HEK293 (cell line): Measurements from ENCODE around the gene UCKL1.

Experiments
- FEZF1 ChIP-seq: fragments of 450-650 bp; formaldehyde crosslinking; IDR thresholded peaks from 2 replicates; pipeline ENCODE4 v1.5.1; 2016; ENCODE audit warnings: missing biosample characterization, missing genetic modification characterization
- HOXC10 ChIP-seq: sonication (generic); formaldehyde crosslinking; IDR thresholded peaks from 2 replicates; pipeline ENCODE4 v1.8.1; 2023; ENCODE audit warnings: mild to moderate bottlenecking, missing genetic modification reagents
- IKZF3 ChIP-seq: fragments of 450-650 bp; IDR thresholded peaks from 2 replicates; pipeline ENCODE4 v1.5.0; 2018; ENCODE audit warnings: missing biosample characterization, mild to moderate bottlenecking, missing genetic modification characterization, moderate library complexity
- INSM2 ChIP-seq: fragments of 450-650 bp; formaldehyde crosslinking; IDR thresholded peaks from 2 replicates; pipeline ENCODE4 v1.5.1; 2016; ENCODE audit warnings: missing biosample characterization, missing genetic modification characterization
- KLF16 ChIP-seq: fragments of 450-650 bp; formaldehyde crosslinking; IDR thresholded peaks from 2 replicates; pipeline ENCODE4 v1.5.1; 2017; ENCODE audit warnings: missing biosample characterization, missing genetic modification characterization
- KLF7 ChIP-seq: fragments of 450-650 bp; formaldehyde crosslinking; IDR thresholded peaks from 2 replicates; pipeline ENCODE4 v1.5.1; 2016; ENCODE audit warnings: missing biosample characterization, missing genetic modification characterization, borderline replicate concordance
- KLF9 ChIP-seq: fragments of 450-650 bp; formaldehyde crosslinking; IDR thresholded peaks from 2 replicates; pipeline ENCODE4 v1.5.1; 2016; ENCODE audit warnings: missing biosample characterization, missing genetic modification characterization, low read depth
- PRDM1 ChIP-seq: fragments of 450-650 bp; formaldehyde crosslinking; IDR thresholded peaks from 2 replicates; pipeline ENCODE4; 2016; ENCODE audit warnings: missing biosample characterization, missing genetic modification characterization
- RBAK ChIP-seq: fragments of 450-650 bp; formaldehyde crosslinking; IDR thresholded peaks from 2 replicates; pipeline ENCODE4 v1.5.1; 2016; ENCODE audit warnings: missing biosample characterization, missing genetic modification characterization
- SCRT1 ChIP-seq: fragments of 450-650 bp; formaldehyde crosslinking; IDR thresholded peaks from 2 replicates; pipeline ENCODE4 v1.5.1; 2016; ENCODE audit warnings: missing biosample characterization, missing genetic modification characterization, borderline replicate concordance
- WT1 ChIP-seq: fragments of 450-650 bp; formaldehyde crosslinking; IDR thresholded peaks from 2 replicates; pipeline ENCODE4 v1.5.1; 2016; ENCODE audit warnings: missing biosample characterization, missing genetic modification characterization
- ZBTB7A ChIP-seq: fragments of 450-650 bp; formaldehyde crosslinking; IDR thresholded peaks from 2 replicates; pipeline ENCODE4 v1.5.1; 2016; ENCODE audit warnings: low read depth, missing biosample characterization, missing genetic modification characterization
- ZNF239 ChIP-seq: fragments of 450-650 bp; formaldehyde crosslinking; IDR thresholded peaks from 2 replicates; pipeline ENCODE4 v1.5.1; 2016; ENCODE audit warnings: missing biosample characterization, missing genetic modification characterization
- ZNF24 ChIP-seq: fragments of 450-650 bp; formaldehyde crosslinking; IDR thresholded peaks from 2 replicates; pipeline ENCODE4 v1.5.1; 2016; ENCODE audit warnings: missing biosample characterization, missing genetic modification characterization
- ZNF366 ChIP-seq: fragments of 450-650 bp; formaldehyde crosslinking; conservative IDR thresholded peaks from 2 replicates; pipeline ENCODE4 v1.5.1; 2016; ENCODE audit warnings: missing biosample characterization, missing genetic modification characterization
- ZNF473 ChIP-seq: fragments of 450-650 bp; formaldehyde crosslinking; IDR thresholded peaks from 2 replicates; pipeline ENCODE4 v1.5.1; 2017; ENCODE audit warnings: missing biosample characterization, missing genetic modification characterization
- ZNF623 ChIP-seq: fragments of 450-650 bp; formaldehyde crosslinking; IDR thresholded peaks from 2 replicates; pipeline ENCODE4 v1.5.1; 2016; ENCODE audit warnings: missing biosample characterization, missing genetic modification characterization
- ZNF660 ChIP-seq: fragments of 450-650 bp; IDR thresholded peaks from 2 replicates; pipeline ENCODE4 v1.5.1; 2018; ENCODE audit warnings: missing biosample characterization, mild to moderate bottlenecking, missing genetic modification characterization
- ZNF701 ChIP-seq: fragments of 450-650 bp; formaldehyde crosslinking; IDR thresholded peaks from 2 replicates; pipeline ENCODE4 v1.5.1; 2016; ENCODE audit warnings: missing biosample characterization, missing genetic modification characterization
- ZNF768 ChIP-seq: fragments of 450-650 bp; formaldehyde crosslinking; IDR thresholded peaks from 2 replicates; pipeline ENCODE4 v1.5.1; 2018; ENCODE audit warnings: missing biosample characterization, mild to moderate bottlenecking, missing genetic modification characterization
- ZSCAN30 ChIP-seq: fragments of 450-650 bp; IDR thresholded peaks from 2 replicates; pipeline ENCODE4 v1.5.1; 2018; ENCODE audit warnings: missing biosample characterization, mild to moderate bottlenecking, missing genetic modification characterization, moderate library complexity
- ZXDB ChIP-seq: fragments of 450-650 bp; formaldehyde crosslinking; IDR thresholded peaks from 2 replicates; pipeline ENCODE4 v1.5.1; 2016; ENCODE audit warnings: missing biosample characterization, missing genetic modification characterization
- TF ChIP-seq, protein P1 (sequence below): fragments of 450-650 bp; formaldehyde crosslinking; IDR thresholded peaks from 2 replicates; pipeline ENCODE4 v1.5.1; 2016; ENCODE audit warnings: missing biosample characterization, missing genetic modification characterization
- TF ChIP-seq, protein P2 (sequence below): fragments of 450-650 bp; formaldehyde crosslinking; IDR thresholded peaks from 2 replicates; pipeline ENCODE4 v1.5.0; 2017; ENCODE audit warnings: missing biosample characterization, missing genetic modification characterization, borderline replicate concordance
- TF ChIP-seq, protein P3 (sequence below): fragments of 450-650 bp; formaldehyde crosslinking; IDR thresholded peaks from 2 replicates; pipeline ENCODE4 v1.5.1; 2016; ENCODE audit warnings: missing biosample characterization, missing genetic modification characterization
- TF ChIP-seq, protein P4 (sequence below): fragments of 450-650 bp; formaldehyde crosslinking; IDR thresholded peaks from 2 replicates; pipeline ENCODE4 v1.5.1; 2016; ENCODE audit warnings: missing biosample characterization, missing genetic modification characterization

UCKL1 gene

GRCh38 chr20:63955827-63956663, at the start of gene UCKL1 (continued):
- TF ChIP-seq, protein P1, sequence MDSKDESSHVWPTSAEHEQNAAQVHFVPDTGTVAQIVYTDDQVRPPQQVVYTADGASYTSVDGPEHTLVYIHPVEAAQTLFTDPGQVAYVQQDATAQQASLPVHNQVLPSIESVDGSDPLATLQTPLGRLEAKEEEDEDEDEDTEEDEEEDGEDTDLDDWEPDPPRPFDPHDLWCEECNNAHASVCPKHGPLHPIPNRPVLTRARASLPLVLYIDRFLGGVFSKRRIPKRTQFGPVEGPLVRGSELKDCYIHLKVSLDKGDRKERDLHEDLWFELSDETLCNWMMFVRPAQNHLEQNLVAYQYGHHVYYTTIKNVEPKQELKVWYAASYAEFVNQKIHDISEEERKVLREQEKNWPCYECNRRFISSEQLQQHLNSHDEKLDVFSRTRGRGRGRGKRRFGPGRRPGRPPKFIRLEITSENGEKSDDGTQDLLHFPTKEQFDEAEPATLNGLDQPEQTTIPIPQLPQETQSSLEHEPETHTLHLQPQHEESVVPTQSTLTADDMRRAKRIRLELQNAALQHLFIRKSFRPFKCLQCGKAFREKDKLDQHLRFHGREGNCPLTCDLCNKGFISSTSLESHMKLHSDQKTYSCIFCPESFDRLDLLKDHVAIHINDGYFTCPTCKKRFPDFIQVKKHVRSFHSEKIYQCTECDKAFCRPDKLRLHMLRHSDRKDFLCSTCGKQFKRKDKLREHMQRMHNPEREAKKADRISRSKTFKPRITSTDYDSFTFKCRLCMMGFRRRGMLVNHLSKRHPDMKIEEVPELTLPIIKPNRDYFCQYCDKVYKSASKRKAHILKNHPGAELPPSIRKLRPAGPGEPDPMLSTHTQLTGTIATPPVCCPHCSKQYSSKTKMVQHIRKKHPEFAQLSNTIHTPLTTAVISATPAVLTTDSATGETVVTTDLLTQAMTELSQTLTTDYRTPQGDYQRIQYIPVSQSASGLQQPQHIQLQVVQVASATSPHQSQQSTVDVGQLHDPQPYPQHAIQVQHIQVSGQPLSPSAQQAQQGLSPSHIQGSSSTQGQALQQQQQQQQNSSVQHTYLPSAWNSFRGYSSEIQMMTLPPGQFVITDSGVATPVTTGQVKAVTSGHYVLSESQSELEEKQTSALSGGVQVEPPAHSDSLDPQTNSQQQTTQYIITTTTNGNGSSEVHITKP (tag by site-specific recombination): peak; percentile 94
- TF ChIP-seq ZNF24 (tag by site-specific recombination): peak; percentile 14; the same call in 1 of the 2 replicates
- TF ChIP-seq ZNF701 (tag by site-specific recombination): no peak
- no peak for TF ChIP-seq ZNF660 (tag by site-specific recombination)
- peak; percentile 66; the same call in 1 of the 2 replicates for TF ChIP-seq KLF9
- peak; percentile 20; the same call in 1 of the 2 replicates for TF ChIP-seq ZSCAN30 (tag by site-specific recombination)
- TF ChIP-seq ZNF366: no peak
- TF ChIP-seq ZNF473 (tag by site-specific recombination): no peak
- no peak for TF ChIP-seq INSM2 (tag by site-specific recombination)
- TF ChIP-seq ZNF768 (tag by site-specific recombination): no peak
- no peak for TF ChIP-seq SCRT1 (tag by site-specific recombination)
- no peak for TF ChIP-seq IKZF3
- TF ChIP-seq ZBTB7A (tag by site-specific recombination): no peak; the same call in 1 of the 2 replicates
- TF ChIP-seq RBAK: no peak
- TF ChIP-seq FEZF1: no peak; the same call in 1 of the 2 replicates
- TF ChIP-seq ZXDB (tag by site-specific recombination): peak; percentile 94
- peak; percentile 34 for TF ChIP-seq KLF16
- TF ChIP-seq ZNF239 (tag by site-specific recombination): no peak
- no peak for TF ChIP-seq WT1 (tag by site-specific recombination)
- TF ChIP-seq PRDM1: no peak
- TF ChIP-seq KLF7: no peak
- TF ChIP-seq, protein P2, sequence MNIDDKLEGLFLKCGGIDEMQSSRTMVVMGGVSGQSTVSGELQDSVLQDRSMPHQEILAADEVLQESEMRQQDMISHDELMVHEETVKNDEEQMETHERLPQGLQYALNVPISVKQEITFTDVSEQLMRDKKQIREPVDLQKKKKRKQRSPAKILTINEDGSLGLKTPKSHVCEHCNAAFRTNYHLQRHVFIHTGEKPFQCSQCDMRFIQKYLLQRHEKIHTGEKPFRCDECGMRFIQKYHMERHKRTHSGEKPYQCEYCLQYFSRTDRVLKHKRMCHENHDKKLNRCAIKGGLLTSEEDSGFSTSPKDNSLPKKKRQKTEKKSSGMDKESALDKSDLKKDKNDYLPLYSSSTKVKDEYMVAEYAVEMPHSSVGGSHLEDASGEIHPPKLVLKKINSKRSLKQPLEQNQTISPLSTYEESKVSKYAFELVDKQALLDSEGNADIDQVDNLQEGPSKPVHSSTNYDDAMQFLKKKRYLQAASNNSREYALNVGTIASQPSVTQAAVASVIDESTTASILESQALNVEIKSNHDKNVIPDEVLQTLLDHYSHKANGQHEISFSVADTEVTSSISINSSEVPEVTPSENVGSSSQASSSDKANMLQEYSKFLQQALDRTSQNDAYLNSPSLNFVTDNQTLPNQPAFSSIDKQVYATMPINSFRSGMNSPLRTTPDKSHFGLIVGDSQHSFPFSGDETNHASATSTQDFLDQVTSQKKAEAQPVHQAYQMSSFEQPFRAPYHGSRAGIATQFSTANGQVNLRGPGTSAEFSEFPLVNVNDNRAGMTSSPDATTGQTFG (tag by site-specific recombination): no peak; the same call in 1 of the 2 replicates
- no peak for TF ChIP-seq ZNF623
- TF ChIP-seq, protein P3, sequence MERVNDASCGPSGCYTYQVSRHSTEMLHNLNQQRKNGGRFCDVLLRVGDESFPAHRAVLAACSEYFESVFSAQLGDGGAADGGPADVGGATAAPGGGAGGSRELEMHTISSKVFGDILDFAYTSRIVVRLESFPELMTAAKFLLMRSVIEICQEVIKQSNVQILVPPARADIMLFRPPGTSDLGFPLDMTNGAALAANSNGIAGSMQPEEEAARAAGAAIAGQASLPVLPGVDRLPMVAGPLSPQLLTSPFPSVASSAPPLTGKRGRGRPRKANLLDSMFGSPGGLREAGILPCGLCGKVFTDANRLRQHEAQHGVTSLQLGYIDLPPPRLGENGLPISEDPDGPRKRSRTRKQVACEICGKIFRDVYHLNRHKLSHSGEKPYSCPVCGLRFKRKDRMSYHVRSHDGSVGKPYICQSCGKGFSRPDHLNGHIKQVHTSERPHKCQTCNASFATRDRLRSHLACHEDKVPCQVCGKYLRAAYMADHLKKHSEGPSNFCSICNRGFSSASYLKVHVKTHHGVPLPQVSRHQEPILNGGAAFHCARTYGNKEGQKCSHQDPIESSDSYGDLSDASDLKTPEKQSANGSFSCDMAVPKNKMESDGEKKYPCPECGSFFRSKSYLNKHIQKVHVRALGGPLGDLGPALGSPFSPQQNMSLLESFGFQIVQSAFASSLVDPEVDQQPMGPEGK (tag by site-specific recombination): peak; percentile 80
- peak; percentile 93; the same call in 1 of the 2 replicates for TF ChIP-seq HOXC10 (CRISPR knock-in tag)
- TF ChIP-seq, protein P4, sequence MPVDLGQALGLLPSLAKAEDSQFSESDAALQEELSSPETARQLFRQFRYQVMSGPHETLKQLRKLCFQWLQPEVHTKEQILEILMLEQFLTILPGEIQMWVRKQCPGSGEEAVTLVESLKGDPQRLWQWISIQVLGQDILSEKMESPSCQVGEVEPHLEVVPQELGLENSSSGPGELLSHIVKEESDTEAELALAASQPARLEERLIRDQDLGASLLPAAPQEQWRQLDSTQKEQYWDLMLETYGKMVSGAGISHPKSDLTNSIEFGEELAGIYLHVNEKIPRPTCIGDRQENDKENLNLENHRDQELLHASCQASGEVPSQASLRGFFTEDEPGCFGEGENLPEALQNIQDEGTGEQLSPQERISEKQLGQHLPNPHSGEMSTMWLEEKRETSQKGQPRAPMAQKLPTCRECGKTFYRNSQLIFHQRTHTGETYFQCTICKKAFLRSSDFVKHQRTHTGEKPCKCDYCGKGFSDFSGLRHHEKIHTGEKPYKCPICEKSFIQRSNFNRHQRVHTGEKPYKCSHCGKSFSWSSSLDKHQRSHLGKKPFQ (tag by site-specific recombination): no peak
